ENCODE measurements around the gene FBXL20. TPM values are rescaled to one million over a fixed set of nuclear protein-coding genes. Genes with fewer than 3 reads are reported as not detected.

The FBXL20 gene, protein sequence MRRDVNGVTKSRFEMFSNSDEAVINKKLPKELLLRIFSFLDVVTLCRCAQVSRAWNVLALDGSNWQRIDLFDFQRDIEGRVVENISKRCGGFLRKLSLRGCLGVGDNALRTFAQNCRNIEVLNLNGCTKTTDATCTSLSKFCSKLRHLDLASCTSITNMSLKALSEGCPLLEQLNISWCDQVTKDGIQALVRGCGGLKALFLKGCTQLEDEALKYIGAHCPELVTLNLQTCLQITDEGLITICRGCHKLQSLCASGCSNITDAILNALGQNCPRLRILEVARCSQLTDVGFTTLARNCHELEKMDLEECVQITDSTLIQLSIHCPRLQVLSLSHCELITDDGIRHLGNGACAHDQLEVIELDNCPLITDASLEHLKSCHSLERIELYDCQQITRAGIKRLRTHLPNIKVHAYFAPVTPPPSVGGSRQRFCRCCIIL
- 5.6 TPM for polyA plus RNA-seq (2012; ENCODE audit: insufficient read length, low read depth)

DNA sequence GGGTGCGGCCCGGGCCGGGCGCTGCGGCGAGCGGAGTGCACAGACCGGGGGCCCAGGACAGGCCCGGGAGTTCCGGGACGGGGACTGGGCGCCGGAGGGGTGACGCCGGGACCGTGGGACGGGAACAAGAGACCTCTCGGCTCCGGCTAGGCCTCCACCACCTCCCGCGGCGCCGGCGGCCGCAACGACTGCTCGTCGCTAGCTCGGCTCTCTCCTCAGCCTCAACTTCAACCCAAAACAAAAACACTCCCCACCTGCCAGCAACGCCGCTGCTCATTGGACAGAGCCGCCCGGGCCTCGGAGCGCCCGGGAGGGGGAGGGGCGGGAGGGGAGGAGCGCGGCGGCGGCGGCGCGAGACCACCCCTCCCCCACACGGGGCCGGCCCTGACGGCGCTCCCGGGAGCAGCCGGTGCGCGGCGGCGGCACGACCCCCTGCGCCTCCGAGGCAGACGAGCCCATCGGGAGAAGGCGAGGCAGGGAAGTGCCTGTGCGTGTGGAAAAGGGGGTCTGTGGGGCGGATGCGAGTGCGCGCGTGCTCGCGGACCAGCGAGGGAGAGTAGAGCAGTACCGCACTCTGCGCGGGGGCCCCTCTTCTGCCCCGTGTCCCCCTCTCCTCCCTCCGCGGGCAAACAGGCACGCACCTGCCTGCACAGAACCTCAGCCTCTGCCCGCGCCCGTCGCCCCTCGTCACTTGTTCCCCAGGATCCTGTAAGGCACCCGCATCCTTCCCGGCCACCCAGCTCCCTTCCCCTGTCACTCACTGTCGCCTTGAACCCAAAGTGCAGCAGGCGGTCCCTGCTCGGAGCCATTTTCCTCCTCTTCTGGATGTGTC is at the start of gene FBXL20:
Gene FBXL20 (minus strand): TSS at position 215 of the 832 bp plus-strand sequence. CDS start 224 bp downstream, outside the sequence.
- no peak for TF ChIP-seq POLR2AphosphoS5 (IDR thresholded peaks at IDR 0.05; ENCODE audit: low read depth, low read length)
- TF ChIP-seq, protein P1, sequence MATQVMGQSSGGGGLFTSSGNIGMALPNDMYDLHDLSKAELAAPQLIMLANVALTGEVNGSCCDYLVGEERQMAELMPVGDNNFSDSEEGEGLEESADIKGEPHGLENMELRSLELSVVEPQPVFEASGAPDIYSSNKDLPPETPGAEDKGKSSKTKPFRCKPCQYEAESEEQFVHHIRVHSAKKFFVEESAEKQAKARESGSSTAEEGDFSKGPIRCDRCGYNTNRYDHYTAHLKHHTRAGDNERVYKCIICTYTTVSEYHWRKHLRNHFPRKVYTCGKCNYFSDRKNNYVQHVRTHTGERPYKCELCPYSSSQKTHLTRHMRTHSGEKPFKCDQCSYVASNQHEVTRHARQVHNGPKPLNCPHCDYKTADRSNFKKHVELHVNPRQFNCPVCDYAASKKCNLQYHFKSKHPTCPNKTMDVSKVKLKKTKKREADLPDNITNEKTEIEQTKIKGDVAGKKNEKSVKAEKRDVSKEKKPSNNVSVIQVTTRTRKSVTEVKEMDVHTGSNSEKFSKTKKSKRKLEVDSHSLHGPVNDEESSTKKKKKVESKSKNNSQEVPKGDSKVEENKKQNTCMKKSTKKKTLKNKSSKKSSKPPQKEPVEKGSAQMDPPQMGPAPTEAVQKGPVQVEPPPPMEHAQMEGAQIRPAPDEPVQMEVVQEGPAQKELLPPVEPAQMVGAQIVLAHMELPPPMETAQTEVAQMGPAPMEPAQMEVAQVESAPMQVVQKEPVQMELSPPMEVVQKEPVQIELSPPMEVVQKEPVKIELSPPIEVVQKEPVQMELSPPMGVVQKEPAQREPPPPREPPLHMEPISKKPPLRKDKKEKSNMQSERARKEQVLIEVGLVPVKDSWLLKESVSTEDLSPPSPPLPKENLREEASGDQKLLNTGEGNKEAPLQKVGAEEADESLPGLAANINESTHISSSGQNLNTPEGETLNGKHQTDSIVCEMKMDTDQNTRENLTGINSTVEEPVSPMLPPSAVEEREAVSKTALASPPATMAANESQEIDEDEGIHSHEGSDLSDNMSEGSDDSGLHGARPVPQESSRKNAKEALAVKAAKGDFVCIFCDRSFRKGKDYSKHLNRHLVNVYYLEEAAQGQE (IDR thresholded peaks at IDR 0.05; ENCODE audit: insufficient read depth in 1 of 2, low read depth in 2 of 2, low read length in 2 of 2): no peak
- TF ChIP-seq SIN3A (IDR thresholded peaks at IDR 0.05; ENCODE audit: borderline replicate concordance, insufficient read depth, low read length): peak; percentile 97
- 0 out of 2 replicates have a peak, but pooled peaks have one; percentile 42 for TF ChIP-seq TAF1 (IDR thresholded peaks at IDR 0.05; ENCODE audit: borderline replicate concordance, insufficient read depth, low read length)
- TF ChIP-seq FOXP2 (optimal IDR thresholded peaks at IDR 0.05; ENCODE audit: borderline replicate concordance, extremely low read depth, extremely low read length, insufficient read depth): peak; percentile 53

DNA sequence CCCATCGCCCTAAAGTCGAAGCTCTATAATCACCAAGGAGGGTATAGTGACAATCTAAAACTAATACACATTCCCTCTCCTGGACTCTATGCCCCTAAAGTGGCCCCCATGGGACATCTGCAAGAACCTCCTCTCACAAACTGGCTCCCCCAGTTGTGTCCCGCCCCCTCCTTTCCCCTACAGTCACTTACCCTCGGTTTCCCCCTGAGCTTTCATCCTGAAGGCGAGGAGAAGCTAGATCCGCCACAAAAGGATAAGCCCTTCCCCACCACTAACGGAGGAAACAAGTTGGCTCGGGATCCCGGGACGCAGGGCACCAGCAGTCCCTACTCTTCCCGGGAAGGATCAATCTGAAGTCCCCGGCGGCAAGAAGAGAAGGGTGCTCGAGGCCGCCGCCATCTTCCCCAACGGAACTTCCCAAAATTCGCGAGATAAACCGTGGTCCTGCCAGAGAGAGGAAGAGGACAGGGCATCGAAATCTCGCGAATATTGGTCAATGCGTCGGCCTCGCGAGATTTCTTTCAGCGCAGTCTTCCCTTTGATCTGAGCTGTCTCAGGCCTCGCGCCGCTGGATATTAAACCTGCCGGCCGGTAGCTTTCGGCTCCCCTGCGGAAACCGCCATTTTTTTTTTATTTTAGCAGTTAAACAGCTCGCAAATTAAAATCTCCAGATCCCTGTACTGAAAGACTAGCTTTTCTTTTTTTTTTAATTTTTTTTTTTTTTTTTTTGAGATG is 49.6 kb upstream of the FBXL20 start, which contains the start of gene MED1:
Gene MED1 (minus strand): TSS at position 417 of the 735 bp plus-strand sequence. CDS start 201 bp downstream, at position 216.
- no peak for TF ChIP-seq FOXP2 (optimal IDR thresholded peaks at IDR 0.05; ENCODE audit: borderline replicate concordance, extremely low read depth, extremely low read length, insufficient read depth)
- TF ChIP-seq SIN3A (IDR thresholded peaks at IDR 0.05; ENCODE audit: borderline replicate concordance, insufficient read depth, low read length): peak; percentile 96; the same call in 1 of the 2 replicates
- TF ChIP-seq POLR2AphosphoS5 (IDR thresholded peaks at IDR 0.05; ENCODE audit: low read depth, low read length): peak; percentile 95
- TF ChIP-seq, protein P1 (IDR thresholded peaks at IDR 0.05; ENCODE audit: insufficient read depth in 1 of 2, low read depth in 2 of 2, low read length in 2 of 2): 0 out of 4 replicates have a peak, but pooled peaks of 1 of the 2 experiments have one; percentile 6
- peak; percentile 96 for TF ChIP-seq TAF1 (IDR thresholded peaks at IDR 0.05; ENCODE audit: borderline replicate concordance, insufficient read depth, low read length)

DNA sequence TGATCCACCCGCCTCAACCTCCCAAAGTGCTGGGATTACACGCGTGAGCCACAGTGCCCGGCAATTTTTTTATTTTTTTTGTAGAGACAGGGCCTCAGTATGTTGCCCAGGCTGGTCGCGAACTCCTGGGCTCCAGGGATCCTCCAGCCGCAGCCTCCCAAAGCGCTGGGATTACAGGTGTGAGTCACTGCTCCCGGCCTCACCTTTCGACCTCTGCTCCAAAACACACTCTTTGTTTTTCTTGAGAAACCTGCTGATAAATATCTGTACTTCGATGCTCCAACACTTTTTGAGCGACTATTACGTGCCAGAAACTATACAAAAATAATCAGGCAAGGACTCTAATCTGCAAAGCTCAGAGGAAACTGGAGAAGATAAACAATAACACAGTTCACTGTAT is 48.6 kb upstream of the FBXL20 start:
- no peak for TF ChIP-seq TAF1 (IDR thresholded peaks at IDR 0.05; ENCODE audit: borderline replicate concordance, insufficient read depth, low read length)
- TF ChIP-seq SIN3A (IDR thresholded peaks at IDR 0.05; ENCODE audit: borderline replicate concordance, insufficient read depth, low read length): no peak
- TF ChIP-seq FOXP2 (optimal IDR thresholded peaks at IDR 0.05; ENCODE audit: borderline replicate concordance, extremely low read depth, extremely low read length, insufficient read depth): no peak
- TF ChIP-seq, protein P1 (IDR thresholded peaks at IDR 0.05; ENCODE audit: insufficient read depth in 1 of 2, low read depth in 2 of 2, low read length in 2 of 2): no peak
- no peak for TF ChIP-seq POLR2AphosphoS5 (IDR thresholded peaks at IDR 0.05; ENCODE audit: low read depth, low read length)

DNA sequence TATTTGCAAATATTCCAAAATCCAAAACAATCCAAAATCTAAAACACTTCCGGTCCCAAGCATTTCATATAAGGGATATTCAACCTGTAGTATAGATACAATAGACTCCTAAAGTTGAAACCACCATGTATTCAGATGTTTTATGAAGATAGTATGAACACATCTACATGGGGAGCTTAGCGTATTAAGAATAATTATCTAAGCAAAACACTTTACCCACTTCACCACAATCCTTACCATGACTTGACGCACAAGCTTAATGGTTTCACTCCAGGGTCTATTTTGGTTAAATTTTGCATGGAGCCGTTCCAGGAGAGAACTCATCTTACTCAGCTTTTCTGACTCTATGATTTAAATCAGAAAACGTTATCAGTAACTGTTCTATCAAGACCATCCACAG is 46.1 kb upstream of the FBXL20 start:
- no peak for TF ChIP-seq FOXP2 (optimal IDR thresholded peaks at IDR 0.05; ENCODE audit: borderline replicate concordance, extremely low read depth, extremely low read length, insufficient read depth)
- no peak for TF ChIP-seq POLR2AphosphoS5 (IDR thresholded peaks at IDR 0.05; ENCODE audit: low read depth, low read length)
- TF ChIP-seq, protein P1 (IDR thresholded peaks at IDR 0.05; ENCODE audit: insufficient read depth in 1 of 2, low read depth in 2 of 2, low read length in 2 of 2): no peak
- TF ChIP-seq TAF1 (IDR thresholded peaks at IDR 0.05; ENCODE audit: borderline replicate concordance, insufficient read depth, low read length): no peak

Data from PFSK-1 (cell line).